ENCODE data around the gene SELENOM. TPM values are rescaled to one million over a fixed set of nuclear protein-coding genes. Genes with fewer than 3 reads are reported as not detected.
A peak's percentile ranks its signal among the peaks of the same experiment; 100 is the strongest.
"Not testable (repeated sequence)": the region's sequence is repeated elsewhere in the genome, so short reads cannot be mapped to it uniquely, and the experiment has no call there.

Gene SELENOM
- total and polyA plus RNA-seq, 3 experiments from 2014 or later: 14.6 to 138 (median 15.4) TPM

DNA sequence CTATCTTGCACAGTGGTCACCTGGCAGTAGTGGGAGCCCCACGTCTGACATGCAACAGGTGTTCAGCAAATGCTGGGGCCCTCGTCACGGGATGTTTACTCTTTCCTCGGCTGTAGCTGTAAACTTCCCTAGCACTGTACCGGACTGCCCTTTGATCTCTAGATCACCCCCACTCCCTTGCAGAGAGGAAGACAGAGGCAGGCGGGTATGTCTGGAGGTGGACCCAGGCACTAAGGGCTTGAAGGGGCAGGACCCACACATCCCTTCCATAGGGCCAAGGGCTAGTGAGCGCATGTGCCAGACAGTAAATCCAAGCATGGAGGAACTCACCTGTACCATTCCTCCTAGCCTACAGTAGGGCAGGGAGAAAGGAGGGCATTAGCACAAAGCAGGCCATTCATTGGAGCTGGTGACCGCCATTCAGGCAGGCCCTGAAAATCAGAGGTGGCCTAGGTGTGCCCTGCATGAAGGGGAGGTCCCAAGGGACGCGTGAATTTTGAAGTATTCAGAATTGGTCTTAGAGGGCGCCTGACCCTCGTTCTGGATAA, 28.2 kb downstream of the SELENOM start:
- no peak overlapping the region for H3K4me3 ChIP-seq (ENCODE audit: low read length)
- POLR2A ChIA-PET: no interaction called here
- H3K27ac ChIP-seq (ENCODE audit: low read depth, low read length): no peak overlapping the region
- Mint-ChIP-seq H3K9me3 (peaks cover 0 to 2% (median 0%) of the 10 kb centered on the region in 5 donors), H3K4me1 (peaks cover 25 to 36% (median 28%) of the 10 kb centered on the region in 3 donors), H3K27ac (no peak overlapping the region), H3K27me3 (no peaks in the 10 kb centered on the region), H3K4me3 (peak overlapping the region in 1 of 7 donors; percentile 62), H3K36me3 (no peaks in the 10 kb centered on the region)
- CTCF ChIA-PET: interaction anchor here (1.3 kb wide), 1 partner anchor 444 kb away, joined by 3 read pairs; no protein-coding TSS in a partner anchor
- H3K4me1 ChIP-seq (ENCODE audit: insufficient read depth, low read length): peaks cover 34% of the 10 kb centered on the region
- no peaks in the 10 kb centered on the region for H3K9me3 ChIP-seq (ENCODE audit: low read length)
- no peaks in the 10 kb centered on the region for H3K27me3 ChIP-seq (ENCODE audit: insufficient read depth, low read length, poor library complexity, severe bottlenecking)
- DNase-seq: no peak
- H3K36me3 ChIP-seq (ENCODE audit: insufficient read depth, low read length): no peaks in the 10 kb centered on the region

DNA sequence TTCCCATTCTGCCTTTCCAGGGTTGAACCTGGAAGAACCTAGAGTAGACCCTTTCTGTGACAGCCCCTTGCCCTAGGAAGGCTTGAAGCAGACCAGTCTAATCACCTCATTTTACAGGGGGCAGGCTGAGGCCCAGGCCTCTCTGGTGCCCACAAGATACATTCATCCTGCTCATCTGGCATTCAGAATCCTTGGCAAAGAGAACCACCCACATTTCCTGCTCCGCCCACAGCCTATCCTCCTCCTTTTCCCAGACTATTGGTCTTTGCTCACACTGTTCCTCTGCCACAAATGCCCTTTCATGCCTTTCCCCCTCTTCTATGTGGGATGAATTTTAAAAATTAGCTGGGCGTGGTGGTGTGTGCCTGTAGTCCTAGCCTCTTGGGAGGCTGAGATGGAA, 29.0 kb downstream of the SELENOM start:
- POLR2A ChIA-PET; H3K27me3 Mint-ChIP-seq; H3K9me3 ChIP-seq (ENCODE audit: low read length); H3K9me3 Mint-ChIP-seq; DNase-seq; H3K27me3 ChIP-seq (ENCODE audit: insufficient read depth, low read length, poor library complexity, severe bottlenecking); H3K27ac ChIP-seq (ENCODE audit: low read depth, low read length); CTCF ChIA-PET; H3K36me3 Mint-ChIP-seq; H3K4me3 ChIP-seq (ENCODE audit: low read length); H3K36me3 ChIP-seq (ENCODE audit: insufficient read depth, low read length): not testable (repeated sequence)
- Mint-ChIP-seq H3K4me3 (peak overlapping the region in 1 of 7 donors; percentile 56), H3K27ac (peak overlapping the region in 2 of 8 donors; percentile 45 to 54), H3K4me1 (peaks cover 18 to 28% (median 20%) of the 10 kb centered on the region in 3 donors)
- H3K4me1 ChIP-seq (ENCODE audit: insufficient read depth, low read length): peaks cover 27% of the 10 kb centered on the region

DNA sequence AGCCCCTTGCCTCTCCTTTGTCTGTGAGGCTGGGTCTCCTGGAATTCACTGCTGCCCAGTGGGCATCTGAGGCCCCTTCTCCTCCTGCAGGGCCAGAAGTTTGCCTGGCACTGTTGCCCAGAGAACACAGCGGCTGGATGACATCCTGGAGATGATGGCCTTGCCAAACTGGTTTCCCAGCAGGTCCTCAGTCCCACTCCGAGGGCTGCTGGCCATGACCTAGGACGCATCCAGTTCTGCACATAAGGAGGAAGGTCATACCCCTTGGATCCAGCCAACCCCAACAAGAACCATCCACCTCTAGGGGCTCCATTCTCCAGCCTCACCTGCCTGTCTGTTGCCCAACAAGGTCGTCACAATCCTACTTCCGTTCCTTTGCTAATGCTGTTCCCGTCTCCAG, 29.7 kb downstream of the SELENOM start:
- ChIA-PET CTCF (no interaction called here), POLR2A (no interaction called here)

DNA sequence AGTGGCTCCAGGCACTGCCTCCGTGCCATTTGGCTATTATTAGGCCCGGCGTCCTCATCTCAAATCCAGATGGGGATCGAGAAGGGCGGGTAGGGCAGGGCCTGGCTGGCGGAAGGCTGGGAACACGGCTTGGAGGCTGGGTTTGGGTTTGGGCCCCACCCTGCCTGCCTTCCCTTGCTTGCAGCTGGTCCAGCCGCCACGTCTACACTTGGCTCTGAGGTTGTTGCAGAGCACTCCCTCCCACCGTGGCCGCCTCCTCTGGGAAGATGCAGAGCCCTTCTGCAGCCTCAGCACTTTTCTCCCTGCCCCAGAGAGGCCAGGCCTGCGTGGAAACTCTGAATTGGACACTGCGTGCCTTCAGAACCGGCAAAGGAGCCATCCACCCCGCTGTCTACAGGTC, 31.4 kb downstream of the SELENOM start:
- no peak overlapping the region for H3K4me3 Mint-ChIP-seq
- H3K4me1 ChIP-seq (ENCODE audit: insufficient read depth, low read length): peaks cover 5% of the 10 kb centered on the region
- no peak overlapping the region for H3K27ac Mint-ChIP-seq
- ChIA-PET POLR2A (no interaction called here), CTCF (no interaction called here)
- DNase-seq: no peak
- no peaks in the 10 kb centered on the region for H3K9me3 ChIP-seq (ENCODE audit: low read length)
- peaks cover 0 to 2% of the 10 kb centered on the region in 2 donors for H3K27me3 Mint-ChIP-seq
- H3K36me3 Mint-ChIP-seq: no peaks in the 10 kb centered on the region
- H3K4me3 ChIP-seq (ENCODE audit: low read length): no peak overlapping the region
- H3K27ac ChIP-seq (ENCODE audit: low read depth, low read length): no peak overlapping the region
- H3K27me3 ChIP-seq (ENCODE audit: insufficient read depth, low read length, poor library complexity, severe bottlenecking): no peaks in the 10 kb centered on the region
- peaks cover 0 to 2% (median 0%) of the 10 kb centered on the region in 5 donors for H3K9me3 Mint-ChIP-seq
- no peaks in the 10 kb centered on the region for H3K36me3 ChIP-seq (ENCODE audit: insufficient read depth, low read length)
- peaks cover 5 to 7% (median 5%) of the 10 kb centered on the region in 3 donors for H3K4me1 Mint-ChIP-seq

More for the DNA sequence above, 29.7 kb downstream of the SELENOM start:
- no peak overlapping the region for H3K4me3 ChIP-seq (ENCODE audit: low read length)
- peaks cover 20% of the 10 kb centered on the region for H3K4me1 ChIP-seq (ENCODE audit: insufficient read depth, low read length)
- H3K9me3 ChIP-seq (ENCODE audit: low read length): no peaks in the 10 kb centered on the region
- H3K27me3 Mint-ChIP-seq: no peaks in the 10 kb centered on the region
- no peaks in the 10 kb centered on the region for H3K36me3 ChIP-seq (ENCODE audit: insufficient read depth, low read length)
- peaks cover 0 to 2% (median 0%) of the 10 kb centered on the region in 5 donors for H3K9me3 Mint-ChIP-seq
- no peak overlapping the region for H3K27ac Mint-ChIP-seq
- H3K27me3 ChIP-seq (ENCODE audit: insufficient read depth, low read length, poor library complexity, severe bottlenecking): no peaks in the 10 kb centered on the region
- DNase-seq: no peak
- H3K4me1 Mint-ChIP-seq: peaks cover 18 to 24% (median 20%) of the 10 kb centered on the region in 3 donors
- no peak overlapping the region for H3K4me3 Mint-ChIP-seq
- no peak overlapping the region for H3K27ac ChIP-seq (ENCODE audit: low read depth, low read length)
- no peaks in the 10 kb centered on the region for H3K36me3 Mint-ChIP-seq

DNA sequence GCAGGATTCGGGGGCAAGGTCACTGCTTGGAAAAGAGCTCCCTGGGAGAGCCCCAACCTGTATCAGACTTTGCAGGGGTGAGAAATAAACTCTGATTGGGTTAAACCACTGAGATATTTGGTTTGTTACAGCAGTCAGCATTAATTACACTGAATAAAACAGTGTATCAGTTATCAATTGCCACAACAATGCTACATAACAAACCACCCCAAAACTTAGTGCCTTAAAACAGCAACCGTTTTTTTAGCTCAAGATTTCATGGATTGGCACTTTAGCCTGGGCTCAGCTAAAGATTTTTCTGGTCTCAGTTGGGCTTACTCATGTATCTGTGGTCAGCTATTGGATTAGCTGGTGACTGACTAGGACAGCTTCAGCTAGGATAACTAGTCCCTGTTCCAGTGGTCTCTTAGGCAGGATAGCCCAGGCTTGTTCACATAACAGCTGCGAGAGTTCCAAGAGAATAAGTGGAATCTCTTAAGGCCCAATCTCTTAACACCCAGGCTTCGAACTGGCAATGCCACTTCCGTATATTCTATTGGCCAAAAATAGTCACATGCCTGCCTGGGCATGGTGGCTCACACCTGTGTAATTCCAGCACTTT, 33.7 kb downstream of the SELENOM start:
- H3K27ac Mint-ChIP-seq; DNase-seq; H3K27me3 Mint-ChIP-seq; CTCF ChIA-PET; H3K36me3 ChIP-seq (ENCODE audit: insufficient read depth, low read length); H3K27me3 ChIP-seq (ENCODE audit: insufficient read depth, low read length, poor library complexity, severe bottlenecking); H3K4me3 ChIP-seq (ENCODE audit: low read length); H3K9me3 Mint-ChIP-seq; H3K9me3 ChIP-seq (ENCODE audit: low read length); H3K36me3 Mint-ChIP-seq; H3K4me1 Mint-ChIP-seq; H3K4me3 Mint-ChIP-seq; H3K27ac ChIP-seq (ENCODE audit: low read depth, low read length); H3K4me1 ChIP-seq (ENCODE audit: insufficient read depth, low read length): not testable (repeated sequence)
- POLR2A ChIA-PET: interaction anchor here (0.6 kb wide), 1 partner anchor 156 kb away, joined by 6 read pairs; no protein-coding TSS in a partner anchor

DNA sequence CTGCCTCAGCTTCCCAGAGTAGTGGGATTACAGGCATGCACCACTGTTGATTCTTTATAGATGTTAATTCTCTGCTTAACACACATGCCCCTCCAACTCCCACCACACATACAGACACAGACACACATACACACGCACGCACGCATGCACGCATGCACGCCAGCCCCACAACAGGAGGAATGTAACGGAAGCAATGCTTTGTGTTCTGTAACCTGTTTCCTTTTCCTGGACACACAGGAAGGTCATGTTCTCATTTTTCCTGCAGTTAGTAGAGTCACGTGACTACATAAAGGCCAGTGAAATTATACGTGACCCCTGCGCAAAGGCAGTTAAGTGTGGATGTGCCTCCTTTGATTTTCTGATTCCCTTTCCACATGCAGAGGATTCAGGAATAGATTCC, 34.2 kb downstream of the SELENOM start:
- POLR2A ChIA-PET: interaction anchor here (0.6 kb wide), 1 partner anchor 157 kb away, joined by 6 read pairs; no protein-coding TSS in a partner anchor
- H3K4me3 Mint-ChIP-seq: not testable (repeated sequence)

DNA sequence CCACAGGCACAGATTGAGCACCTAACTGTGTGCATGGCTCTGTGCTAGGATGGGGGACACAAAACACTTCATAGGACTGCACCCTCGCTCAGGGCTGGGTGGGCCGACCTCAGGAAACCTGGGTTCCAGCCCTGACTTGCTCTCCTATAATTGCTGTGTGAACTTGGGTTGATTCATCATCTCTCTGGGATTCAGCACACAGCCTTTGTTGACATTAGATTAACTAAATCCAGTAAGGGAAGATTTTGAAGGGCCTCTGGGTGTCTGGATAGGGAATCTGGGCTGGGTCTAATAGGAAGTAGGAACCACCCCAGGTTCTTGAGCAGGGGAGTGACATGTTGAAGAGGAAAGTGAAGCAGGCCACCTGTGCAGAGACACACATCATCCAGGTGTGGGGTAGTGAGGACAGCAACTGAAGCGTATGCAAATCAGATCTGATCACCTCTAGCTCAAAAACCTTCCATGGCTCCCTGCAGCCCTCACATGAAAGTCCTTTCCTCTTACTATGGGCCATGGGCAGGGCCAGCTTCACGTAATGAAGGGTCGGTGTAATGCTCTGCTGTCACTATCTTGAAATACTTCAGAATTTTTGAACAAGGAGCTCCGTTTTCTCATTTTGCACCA, 37.6 kb downstream of the SELENOM start:
- DNase-seq; H3K4me1 Mint-ChIP-seq; H3K4me1 ChIP-seq (ENCODE audit: insufficient read depth, low read length); H3K27ac ChIP-seq (ENCODE audit: low read depth, low read length); CTCF ChIA-PET; H3K4me3 ChIP-seq (ENCODE audit: low read length); H3K27me3 Mint-ChIP-seq; H3K4me3 Mint-ChIP-seq; H3K27ac Mint-ChIP-seq; H3K36me3 Mint-ChIP-seq; H3K36me3 ChIP-seq (ENCODE audit: insufficient read depth, low read length); H3K9me3 ChIP-seq (ENCODE audit: low read length); H3K27me3 ChIP-seq (ENCODE audit: insufficient read depth, low read length, poor library complexity, severe bottlenecking); H3K9me3 Mint-ChIP-seq: not testable (repeated sequence)
- POLR2A ChIA-PET: interaction anchor here (0.7 kb wide), 1 partner anchor 451 kb away, joined by 4 read pairs; no protein-coding TSS in a partner anchor

More for the DNA sequence above, 34.2 kb downstream of the SELENOM start:
- H3K4me3 ChIP-seq (ENCODE audit: low read length); H3K27me3 ChIP-seq (ENCODE audit: insufficient read depth, low read length, poor library complexity, severe bottlenecking); H3K27ac ChIP-seq (ENCODE audit: low read depth, low read length); H3K4me1 Mint-ChIP-seq; H3K9me3 ChIP-seq (ENCODE audit: low read length); H3K9me3 Mint-ChIP-seq; H3K27me3 Mint-ChIP-seq; DNase-seq; CTCF ChIA-PET; H3K27ac Mint-ChIP-seq; H3K36me3 ChIP-seq (ENCODE audit: insufficient read depth, low read length); H3K36me3 Mint-ChIP-seq; H3K4me1 ChIP-seq (ENCODE audit: insufficient read depth, low read length): not testable (repeated sequence)

DNA sequence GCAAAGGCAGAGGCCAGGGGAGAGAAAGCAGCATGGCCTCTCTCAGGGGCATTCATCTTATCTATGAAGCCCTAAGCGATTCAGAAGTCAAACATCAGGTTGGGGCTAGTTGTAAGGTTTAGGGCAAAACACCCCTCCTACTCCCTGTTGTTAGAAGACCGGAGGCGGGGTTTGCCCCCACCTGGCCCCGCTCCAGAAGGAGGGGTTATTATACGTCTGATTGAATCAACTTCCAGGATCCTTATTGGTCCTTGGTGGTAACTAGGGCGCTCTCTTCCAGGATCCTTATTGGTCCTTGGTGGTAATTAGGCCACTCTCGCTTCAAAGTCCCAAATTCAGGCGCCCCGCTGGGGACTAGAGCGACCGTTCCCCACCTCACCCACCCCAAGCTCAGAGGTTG, 38.4 kb downstream of the SELENOM start:
- H3K36me3 Mint-ChIP-seq: no peaks in the 10 kb centered on the region
- H3K4me1 ChIP-seq (ENCODE audit: insufficient read depth, low read length): no peaks in the 10 kb centered on the region
- ChIA-PET CTCF (no interaction called here), POLR2A (interaction anchor here (0.7 kb wide), 1 partner anchor 450 kb away, joined by 4 read pairs; no protein-coding TSS in a partner anchor)
- no peak overlapping the region for H3K4me3 Mint-ChIP-seq
- H3K36me3 ChIP-seq (ENCODE audit: insufficient read depth, low read length): no peaks in the 10 kb centered on the region
- H3K9me3 ChIP-seq (ENCODE audit: low read length): no peaks in the 10 kb centered on the region
- peaks cover 0 to 3% of the 10 kb centered on the region in 2 donors for H3K27me3 Mint-ChIP-seq
- H3K27me3 ChIP-seq (ENCODE audit: insufficient read depth, low read length, poor library complexity, severe bottlenecking): no peaks in the 10 kb centered on the region
- no peaks in the 10 kb centered on the region for H3K4me1 Mint-ChIP-seq
- no peaks in the 10 kb centered on the region for H3K9me3 Mint-ChIP-seq
- no peak overlapping the region for H3K4me3 ChIP-seq (ENCODE audit: low read length)
- DNase-seq: no peak
- H3K27ac ChIP-seq (ENCODE audit: low read depth, low read length): no peak overlapping the region
- no peak overlapping the region for H3K27ac Mint-ChIP-seq
